WTC11 (cell line): ENCODE results near the gene PSMB10. TPM values are rescaled to one million over a fixed set of nuclear protein-coding genes. Genes with fewer than 3 reads are reported as not detected.
A peak's percentile ranks its signal among the peaks of the same experiment; 100 is the strongest.

Source experiments
- ATAC-seq: fragments of 200-7000 bp; cut with Tn5 transposase; 2 replicates; pipeline ENCODE4 v1.10.0; 2021; ENCODE audit warnings: mild to moderate bottlenecking, moderate library complexity
- CTCF ChIA-PET: fragments of 300-600 bp; sonication (Branson Sonifier 250); formaldehyde crosslinking; loops from one replicate; lab custom pipeline; 2021; ENCODE audit warnings: antibody characterized with exemption; lab: Charles Lee
- POLR2A ChIA-PET: fragments of 350-600 bp; sonication (Branson Sonifier 250); formaldehyde crosslinking; loops from one replicate; lab custom pipeline; 2021; ENCODE audit warnings: antibody characterized with exemption; lab: Charles Lee
- DNase-seq: peaks from one replicate; pipeline ENCODE4 v3.0.0; 2021; ENCODE audit warnings: low spot score
- H3K27ac Mint-ChIP-seq: 2 replicates; pipeline ENCODE4 v1.8.0; 2021; ENCODE audit warnings: mixed read lengths
- H3K27me3 Mint-ChIP-seq: 2 replicates; pipeline ENCODE4 v1.8.0; 2021; ENCODE audit warnings: low read depth, mild to moderate bottlenecking, moderate library complexity, mixed read lengths
- H3K36me3 Mint-ChIP-seq: 2 replicates; pipeline ENCODE4 v1.8.0; 2021; ENCODE audit warnings: mixed read lengths
- H3K4me1 Mint-ChIP-seq: 2 replicates; pipeline ENCODE4 v1.8.0; 2022; ENCODE audit warnings: mixed read lengths
- H3K4me3 Mint-ChIP-seq: 2 replicates; pipeline ENCODE4 v1.8.0; 2021; ENCODE audit warnings: mild to moderate bottlenecking, moderate library complexity, mixed read lengths
- H3K9me3 Mint-ChIP-seq: 2 replicates; pipeline ENCODE4 v1.8.0; 2021; ENCODE audit warnings: mixed read lengths
- CREM ChIP-seq: sonication (generic); formaldehyde crosslinking; IDR thresholded peaks from 2 replicates; pipeline ENCODE4 v1.8.1; 2022; ENCODE audit warnings: mild to moderate bottlenecking, missing genetic modification reagents, moderate library complexity
- FOXJ3 ChIP-seq: sonication (generic); formaldehyde crosslinking; IDR thresholded peaks from 2 replicates; pipeline ENCODE4 v1.9.0; 2021; ENCODE audit warnings: missing genetic modification reagents, mild to moderate bottlenecking, borderline replicate concordance
- GTF2I ChIP-seq: fragments of 250-450 bp; sonication (Bioruptor Pico); conservative IDR thresholded peaks from 2 replicates; pipeline ENCODE4 v1.4.0; 2021; ENCODE audit warnings: mild to moderate bottlenecking
- MYBL2 ChIP-seq: sonication (generic); formaldehyde crosslinking; IDR thresholded peaks from 2 replicates; pipeline ENCODE4 v1.8.1; 2023; ENCODE audit warnings: mild to moderate bottlenecking, moderate library complexity, missing genetic modification reagents
- SOX15 ChIP-seq: fragments of 250-450 bp; sonication (Bioruptor Pico); IDR thresholded peaks from 2 replicates; pipeline ENCODE4 v1.9.0; 2021; ENCODE audit warnings: mild to moderate bottlenecking
- SP1 ChIP-seq: sonication (generic); formaldehyde crosslinking; conservative IDR thresholded peaks from 2 replicates; pipeline ENCODE4 v1.8.1; 2022; ENCODE audit warnings: missing genetic modification reagents
- STAT6 ChIP-seq: sonication (generic); formaldehyde crosslinking; conservative IDR thresholded peaks from 2 replicates; pipeline ENCODE4 v1.8.1; 2023; ENCODE audit warnings: mild to moderate bottlenecking, low read depth, missing genetic modification reagents, moderate library complexity
- TCF7 ChIP-seq: sonication (generic); formaldehyde crosslinking; IDR thresholded peaks from 2 replicates; pipeline ENCODE4 v1.8.0; 2022; ENCODE audit warnings: mild to moderate bottlenecking, low read depth, missing genetic modification reagents, moderate library complexity
- ZNF121 ChIP-seq: sonication (generic); formaldehyde crosslinking; IDR thresholded peaks from 2 replicates; pipeline ENCODE4 v1.8.0; 2023; ENCODE audit warnings: missing genetic modification reagents
- ZNF396 ChIP-seq: fragments of 250-450 bp; sonication (Bioruptor Pico); IDR thresholded peaks from 2 replicates; pipeline ENCODE4 v1.8.0; 2021; ENCODE audit warnings: mild to moderate bottlenecking, moderate library complexity, borderline replicate concordance
- ZNF512 ChIP-seq: sonication (generic); formaldehyde crosslinking; IDR thresholded peaks from 2 replicates; pipeline ENCODE4 v1.8.1; 2022; ENCODE audit warnings: missing genetic modification reagents, borderline replicate concordance
- ZSCAN18 ChIP-seq: fragments of 250-450 bp; sonication (Bioruptor Pico); IDR thresholded peaks from 2 replicates; pipeline ENCODE4 v2.1.2; 2022; ENCODE audit warnings: mild to moderate bottlenecking, moderate library complexity
- total RNA-seq: library from RNA; stranded (reverse); gene quantifications from 3 replicates; pipeline ENCODE4 v1.2.3, GENCODE V29; 2021
- TF ChIP-seq, protein P1 (sequence below): fragments of 250-450 bp; sonication (Bioruptor Pico); IDR thresholded peaks from 2 replicates; pipeline ENCODE4 v1.9.0; 2021; ENCODE audit warnings: mild to moderate bottlenecking
- TF ChIP-seq, protein P2 (sequence below): sonication (generic); formaldehyde crosslinking; IDR thresholded peaks from 2 replicates; pipeline ENCODE4 v1.8.1; 2022; ENCODE audit warnings: mild to moderate bottlenecking, missing genetic modification reagents, moderate library complexity, borderline replicate concordance
- TF ChIP-seq, protein P3 (sequence below): sonication (generic); formaldehyde crosslinking; IDR thresholded peaks from 2 replicates; pipeline ENCODE4 v1.8.1; 2023; ENCODE audit warnings: mild to moderate bottlenecking, missing genetic modification reagents
- TF ChIP-seq, protein P4 (sequence below): sonication (generic); formaldehyde crosslinking; IDR thresholded peaks from 2 replicates; pipeline ENCODE4 v1.8.1; 2023; ENCODE audit warnings: mild to moderate bottlenecking, missing genetic modification reagents, borderline replicate concordance

The PSMB10 gene
- total RNA-seq, 1 experiment from 2014 or later = 40.9 TPM

DNA sequence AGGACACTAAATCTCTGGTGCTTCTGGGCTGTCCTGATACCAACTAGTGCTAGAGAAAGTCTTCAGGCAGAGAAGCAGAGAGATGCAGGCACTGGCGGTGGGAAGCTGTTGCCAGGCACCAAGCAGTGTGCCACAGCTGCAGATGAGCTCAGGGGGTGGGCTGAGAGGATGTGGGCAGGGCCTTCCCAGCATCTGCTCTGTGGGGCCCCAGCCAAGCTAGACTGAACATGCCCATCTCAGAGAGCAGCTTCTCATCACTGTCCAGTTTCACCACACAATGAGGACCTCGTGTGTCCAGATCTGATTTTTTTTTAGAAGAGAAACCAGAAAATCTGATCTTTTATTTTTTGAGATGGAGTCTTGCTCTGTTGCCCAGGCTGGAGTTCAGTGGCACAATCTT lies 26.5 kb downstream of the PSMB10 start:
- ChIA-PET POLR2A (no interaction called here), CTCF (interaction anchor here (1.1 to 1.9 kb wide), 3 partner anchors 15 to 94 kb away, joined by 3 to 11 read pairs (median 4); partner anchors contain the start of gene NRN1L)
- Mint-ChIP-seq H3K4me3 (no peak overlapping the region), H3K36me3 (peaks cover 17% of the 10 kb centered on the region), H3K9me3 (no peaks in the 10 kb centered on the region), H3K27me3 (no peaks in the 10 kb centered on the region), H3K27ac (peak overlapping the region; percentile 78; the same call in 1 of the 2 replicates), H3K4me1 (peaks cover 13% of the 10 kb centered on the region)
- no peak for DNase-seq
- TF ChIP-seq, protein P1, sequence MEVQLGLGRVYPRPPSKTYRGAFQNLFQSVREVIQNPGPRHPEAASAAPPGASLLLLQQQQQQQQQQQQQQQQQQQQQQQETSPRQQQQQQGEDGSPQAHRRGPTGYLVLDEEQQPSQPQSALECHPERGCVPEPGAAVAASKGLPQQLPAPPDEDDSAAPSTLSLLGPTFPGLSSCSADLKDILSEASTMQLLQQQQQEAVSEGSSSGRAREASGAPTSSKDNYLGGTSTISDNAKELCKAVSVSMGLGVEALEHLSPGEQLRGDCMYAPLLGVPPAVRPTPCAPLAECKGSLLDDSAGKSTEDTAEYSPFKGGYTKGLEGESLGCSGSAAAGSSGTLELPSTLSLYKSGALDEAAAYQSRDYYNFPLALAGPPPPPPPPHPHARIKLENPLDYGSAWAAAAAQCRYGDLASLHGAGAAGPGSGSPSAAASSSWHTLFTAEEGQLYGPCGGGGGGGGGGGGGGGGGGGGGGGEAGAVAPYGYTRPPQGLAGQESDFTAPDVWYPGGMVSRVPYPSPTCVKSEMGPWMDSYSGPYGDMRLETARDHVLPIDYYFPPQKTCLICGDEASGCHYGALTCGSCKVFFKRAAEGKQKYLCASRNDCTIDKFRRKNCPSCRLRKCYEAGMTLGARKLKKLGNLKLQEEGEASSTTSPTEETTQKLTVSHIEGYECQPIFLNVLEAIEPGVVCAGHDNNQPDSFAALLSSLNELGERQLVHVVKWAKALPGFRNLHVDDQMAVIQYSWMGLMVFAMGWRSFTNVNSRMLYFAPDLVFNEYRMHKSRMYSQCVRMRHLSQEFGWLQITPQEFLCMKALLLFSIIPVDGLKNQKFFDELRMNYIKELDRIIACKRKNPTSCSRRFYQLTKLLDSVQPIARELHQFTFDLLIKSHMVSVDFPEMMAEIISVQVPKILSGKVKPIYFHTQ (CRISPR knock-in tag) = no peak
- no peak for TF ChIP-seq SOX15 (CRISPR knock-in tag)
- no peak for TF ChIP-seq ZNF396 (CRISPR knock-in tag)
- TF ChIP-seq GTF2I (CRISPR knock-in tag) = no peak
- no peak for TF ChIP-seq FOXJ3
- TF ChIP-seq, protein P2, sequence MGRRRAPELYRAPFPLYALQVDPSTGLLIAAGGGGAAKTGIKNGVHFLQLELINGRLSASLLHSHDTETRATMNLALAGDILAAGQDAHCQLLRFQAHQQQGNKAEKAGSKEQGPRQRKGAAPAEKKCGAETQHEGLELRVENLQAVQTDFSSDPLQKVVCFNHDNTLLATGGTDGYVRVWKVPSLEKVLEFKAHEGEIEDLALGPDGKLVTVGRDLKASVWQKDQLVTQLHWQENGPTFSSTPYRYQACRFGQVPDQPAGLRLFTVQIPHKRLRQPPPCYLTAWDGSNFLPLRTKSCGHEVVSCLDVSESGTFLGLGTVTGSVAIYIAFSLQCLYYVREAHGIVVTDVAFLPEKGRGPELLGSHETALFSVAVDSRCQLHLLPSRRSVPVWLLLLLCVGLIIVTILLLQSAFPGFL (CRISPR knock-in tag) = no peak
- TF ChIP-seq, protein P3, sequence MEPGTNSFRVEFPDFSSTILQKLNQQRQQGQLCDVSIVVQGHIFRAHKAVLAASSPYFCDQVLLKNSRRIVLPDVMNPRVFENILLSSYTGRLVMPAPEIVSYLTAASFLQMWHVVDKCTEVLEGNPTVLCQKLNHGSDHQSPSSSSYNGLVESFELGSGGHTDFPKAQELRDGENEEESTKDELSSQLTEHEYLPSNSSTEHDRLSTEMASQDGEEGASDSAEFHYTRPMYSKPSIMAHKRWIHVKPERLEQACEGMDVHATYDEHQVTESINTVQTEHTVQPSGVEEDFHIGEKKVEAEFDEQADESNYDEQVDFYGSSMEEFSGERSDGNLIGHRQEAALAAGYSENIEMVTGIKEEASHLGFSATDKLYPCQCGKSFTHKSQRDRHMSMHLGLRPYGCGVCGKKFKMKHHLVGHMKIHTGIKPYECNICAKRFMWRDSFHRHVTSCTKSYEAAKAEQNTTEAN (CRISPR knock-in tag) = no peak
- no peak for TF ChIP-seq STAT6 (CRISPR knock-in tag)
- no peak for TF ChIP-seq MYBL2
- ATAC-seq = no peak

DNA sequence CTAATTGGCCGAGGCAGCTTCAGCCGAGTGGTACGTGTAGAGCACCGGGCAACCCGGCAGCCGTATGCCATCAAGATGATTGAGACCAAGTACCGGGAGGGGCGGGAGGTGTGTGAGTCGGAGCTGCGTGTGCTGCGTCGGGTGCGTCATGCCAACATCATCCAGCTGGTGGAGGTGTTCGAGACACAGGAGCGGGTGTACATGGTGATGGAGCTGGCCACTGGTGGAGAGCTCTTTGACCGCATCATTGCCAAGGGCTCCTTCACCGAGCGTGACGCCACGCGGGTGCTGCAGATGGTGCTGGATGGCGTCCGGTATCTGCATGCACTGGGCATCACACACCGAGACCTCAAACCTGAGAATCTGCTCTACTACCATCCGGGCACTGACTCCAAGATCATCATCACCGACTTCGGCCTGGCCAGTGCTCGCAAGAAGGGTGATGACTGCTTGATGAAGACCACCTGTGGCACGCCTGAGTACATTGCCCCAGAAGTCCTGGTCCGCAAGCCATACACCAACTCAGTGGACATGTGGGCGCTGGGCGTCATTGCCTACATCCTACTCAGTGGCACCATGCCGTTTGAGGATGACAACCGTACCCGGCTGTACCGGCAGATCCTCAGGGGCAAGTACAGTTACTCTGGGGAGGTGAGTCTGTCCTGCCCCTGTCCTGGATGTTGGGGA lies 27.5 kb downstream of the PSMB10 start:
- Mint-ChIP-seq H3K4me1 (peaks cover 6% of the 10 kb centered on the region), H3K36me3 (peaks cover 17% of the 10 kb centered on the region), H3K4me3 (no peak overlapping the region), H3K27ac (no peak overlapping the region), H3K27me3 (no peaks in the 10 kb centered on the region), H3K9me3 (no peaks in the 10 kb centered on the region)
- ATAC-seq = no peak
- no peak for DNase-seq
- CTCF ChIA-PET = interaction anchor here (0.6 to 1.4 kb wide), 5 partner anchors 26 to 235 kb away, joined by 3 to 7 read pairs (median 4); no protein-coding TSS in a partner anchor
- POLR2A ChIA-PET = no interaction called here
- TF ChIP-seq CREM (no peak), SP1 (CRISPR knock-in tag) (no peak), ZSCAN18 (CRISPR knock-in tag) (no peak), ZNF512 (CRISPR knock-in tag) (no peak), TCF7 (CRISPR knock-in tag) (no peak), ZNF121 (CRISPR knock-in tag) (no peak)
- TF ChIP-seq, protein P4, sequence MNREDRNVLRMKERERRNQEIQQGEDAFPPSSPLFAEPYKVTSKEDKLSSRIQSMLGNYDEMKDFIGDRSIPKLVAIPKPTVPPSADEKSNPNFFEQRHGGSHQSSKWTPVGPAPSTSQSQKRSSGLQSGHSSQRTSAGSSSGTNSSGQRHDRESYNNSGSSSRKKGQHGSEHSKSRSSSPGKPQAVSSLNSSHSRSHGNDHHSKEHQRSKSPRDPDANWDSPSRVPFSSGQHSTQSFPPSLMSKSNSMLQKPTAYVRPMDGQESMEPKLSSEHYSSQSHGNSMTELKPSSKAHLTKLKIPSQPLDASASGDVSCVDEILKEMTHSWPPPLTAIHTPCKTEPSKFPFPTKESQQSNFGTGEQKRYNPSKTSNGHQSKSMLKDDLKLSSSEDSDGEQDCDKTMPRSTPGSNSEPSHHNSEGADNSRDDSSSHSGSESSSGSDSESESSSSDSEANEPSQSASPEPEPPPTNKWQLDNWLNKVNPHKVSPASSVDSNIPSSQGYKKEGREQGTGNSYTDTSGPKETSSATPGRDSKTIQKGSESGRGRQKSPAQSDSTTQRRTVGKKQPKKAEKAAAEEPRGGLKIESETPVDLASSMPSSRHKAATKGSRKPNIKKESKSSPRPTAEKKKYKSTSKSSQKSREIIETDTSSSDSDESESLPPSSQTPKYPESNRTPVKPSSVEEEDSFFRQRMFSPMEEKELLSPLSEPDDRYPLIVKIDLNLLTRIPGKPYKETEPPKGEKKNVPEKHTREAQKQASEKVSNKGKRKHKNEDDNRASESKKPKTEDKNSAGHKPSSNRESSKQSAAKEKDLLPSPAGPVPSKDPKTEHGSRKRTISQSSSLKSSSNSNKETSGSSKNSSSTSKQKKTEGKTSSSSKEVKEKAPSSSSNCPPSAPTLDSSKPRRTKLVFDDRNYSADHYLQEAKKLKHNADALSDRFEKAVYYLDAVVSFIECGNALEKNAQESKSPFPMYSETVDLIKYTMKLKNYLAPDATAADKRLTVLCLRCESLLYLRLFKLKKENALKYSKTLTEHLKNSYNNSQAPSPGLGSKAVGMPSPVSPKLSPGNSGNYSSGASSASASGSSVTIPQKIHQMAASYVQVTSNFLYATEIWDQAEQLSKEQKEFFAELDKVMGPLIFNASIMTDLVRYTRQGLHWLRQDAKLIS (CRISPR knock-in tag) = no peak
